K562 (cell line): ENCODE data around the gene ANKMY1. TPM values are rescaled to one million over a fixed set of nuclear protein-coding genes. Genes with fewer than 3 reads are reported as not detected.

Experiments
- ATF1 ChIP-seq, 2 experiments: fragments of 450-650 bp in 1 of 2; IDR thresholded peaks; 2 replicates each; pipeline ENCODE4 v1.6.1; 2016; ENCODE audit warnings: missing compliant biosample characterization in 1 of 2, missing genetic modification characterization in 1 of 2
- EP300 ChIP-seq: IDR thresholded peaks from 2 replicates; pipeline ENCODE4 v1.6.1; 2012; ENCODE audit warnings: low read length, improper control_type of control experiment
- L3MBTL2 ChIP-seq: fragments of 450-650 bp; IDR thresholded peaks from 2 replicates; pipeline ENCODE4 v1.6.1; 2016; ENCODE audit warnings: mild to moderate bottlenecking, moderate library complexity
- SMARCB1 ChIP-seq: IDR thresholded peaks from 2 replicates; pipeline ENCODE4 v1.6.1; 2011; ENCODE audit warnings: improper control_type of control experiment, low read depth; ENCODE audit not compliant: insufficient read length
- STAT5A ChIP-seq: IDR thresholded peaks from 2 replicates; pipeline ENCODE4 v1.6.1; 2012; ENCODE audit warnings: low read length, inconsistent platforms, borderline replicate concordance
- TGIF2 ChIP-seq: sonication (generic); formaldehyde crosslinking; IDR thresholded peaks from 2 replicates; pipeline ENCODE4 v1.8.1; 2022; ENCODE audit warnings: mild to moderate bottlenecking, missing genetic modification reagents, moderate library complexity
- YY1 ChIP-seq, 3 experiments: IDR thresholded peaks; 2 replicates each; pipeline ENCODE4 v1.6.1; 2011; ENCODE audit warnings: low read length in 2 of 3, mild to moderate bottlenecking in 2 of 3, moderate library complexity in 2 of 3, borderline replicate concordance in 1 of 3, control low read depth in 1 of 3, low read depth in 1 of 3; ENCODE audit not compliant: insufficient read depth in 3 of 3, insufficient replicate concordance in 2 of 3, control insufficient read depth in 1 of 3, insufficient read length in 1 of 3; ENCODE audit errors: extremely low read depth in 1 of 3
- polyA plus RNA-seq, 8 experiments: library from polyadenylated mRNA; depleted of rRNA in 4 of 8; stranded (reverse) in 5 of 8; unstranded in 3 of 8; fragments of >200 nt; fragmentation: Nextera tagmentation in 2 of 8; fragmentation: Illumina TruSeq in 1 of 8; extraction: Ambion mirVana in 2 of 8; extraction: Trizol in 1 of 8; gene quantifications; 2 replicates each; pipeline versions ENCODE4 v1.2.1 to v1.2.3, GENCODE V29; 2011 to 2014; ENCODE audit warnings: inconsistent platforms in 1 of 8, missing spikeins in 1 of 8
- total RNA-seq, 7 experiments: library from RNA; depleted of rRNA in 6 of 7; stranded (reverse); fragments of >200 nt in 6 of 7; fragmentation: Illumina TruSeq in 2 of 7; extraction: Trizol in 2 of 7; gene quantifications; 2 replicates each; pipeline versions ENCODE4 v1.2.1 to v1.2.3, GENCODE V29; 2011 to 2021; ENCODE audit warnings: low replicate concordance in 1 of 7
- TF ChIP-seq, protein P1 (sequence below), 2 experiments: fragments of 450-650 bp in 1 of 2; sonication (generic) in 1 of 2; formaldehyde crosslinking; conservative IDR thresholded peaks; 2 replicates each; pipeline versions ENCODE4 v1.4.0 to v1.8.1; 2020 to 2022; ENCODE audit warnings: mild to moderate bottlenecking in 1 of 2, missing genetic modification reagents in 1 of 2
- TF ChIP-seq, protein P2 (sequence below): fragments of 450-650 bp; formaldehyde crosslinking; IDR thresholded peaks from 2 replicates; pipeline ENCODE4 v1.4.0; 2020; ENCODE audit warnings: mild to moderate bottlenecking, moderate library complexity
- TF ChIP-seq, protein P3 (sequence below): fragments of 250-450 bp; sonication (Bioruptor Pico); IDR thresholded peaks from 2 replicates; pipeline ENCODE4 v1.8.0; 2021; ENCODE audit warnings: moderate library complexity, mild to moderate bottlenecking, inconsistent platforms

The ANKMY1 gene
- total and polyA plus RNA-seq, 9 of the 15 experiments (the other 6 are each of a cell fraction or from before 2014, with no cell fraction given) = 0.75 to 15.1 (median 11.7) TPM

DNA sequence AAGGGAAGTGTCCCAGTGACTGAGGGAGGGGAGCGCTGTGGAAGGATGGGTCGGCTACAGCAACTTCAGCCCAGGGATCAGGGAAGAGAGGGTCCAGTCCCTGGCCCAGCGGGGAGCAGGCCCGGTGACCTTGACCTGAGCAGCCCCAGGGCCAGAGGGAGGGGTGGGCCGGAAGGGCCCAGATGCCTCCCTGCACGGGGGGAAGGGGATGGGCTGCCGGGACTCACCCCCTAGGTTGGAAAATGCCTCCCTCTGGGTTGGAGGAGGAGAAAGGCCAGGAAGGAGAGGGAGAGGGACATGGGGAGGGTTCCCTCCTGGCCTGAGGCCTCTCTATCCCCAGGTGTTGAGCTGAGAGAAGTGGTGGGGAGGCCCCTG is 102.5 kb downstream of the ANKMY1 start (continued):
- TF ChIP-seq, protein P1, sequence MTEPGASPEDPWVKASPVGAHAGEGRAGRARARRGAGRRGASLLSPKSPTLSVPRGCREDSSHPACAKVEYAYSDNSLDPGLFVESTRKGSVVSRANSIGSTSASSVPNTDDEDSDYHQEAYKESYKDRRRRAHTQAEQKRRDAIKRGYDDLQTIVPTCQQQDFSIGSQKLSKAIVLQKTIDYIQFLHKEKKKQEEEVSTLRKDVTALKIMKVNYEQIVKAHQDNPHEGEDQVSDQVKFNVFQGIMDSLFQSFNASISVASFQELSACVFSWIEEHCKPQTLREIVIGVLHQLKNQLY (CRISPR knock-in tag; conservative IDR thresholded peaks at IDR 0.05) = no peak
- TF ChIP-seq EP300 (no peak), ATF1 (CRISPR knock-in tag; IDR thresholded peaks at IDR 0.05) (no peak), ATF1 (tag; IDR thresholded peaks at IDR 0.05) (no peak), SMARCB1 (no peak), TGIF2 (CRISPR knock-in tag) (no peak), L3MBTL2 (no peak), YY1 (IDR thresholded peaks at IDR 0.05; ENCODE audit: borderline replicate concordance in 1 of 3, control insufficient read depth in 1 of 3, extremely low read depth in 1 of 3, insufficient read depth in 3 of 3, insufficient read length in 1 of 3, insufficient replicate concordance in 2 of 3, low read depth in 1 of 3, low read length in 2 of 3) (no peak), STAT5A (no peak)
- TF ChIP-seq, protein P2, sequence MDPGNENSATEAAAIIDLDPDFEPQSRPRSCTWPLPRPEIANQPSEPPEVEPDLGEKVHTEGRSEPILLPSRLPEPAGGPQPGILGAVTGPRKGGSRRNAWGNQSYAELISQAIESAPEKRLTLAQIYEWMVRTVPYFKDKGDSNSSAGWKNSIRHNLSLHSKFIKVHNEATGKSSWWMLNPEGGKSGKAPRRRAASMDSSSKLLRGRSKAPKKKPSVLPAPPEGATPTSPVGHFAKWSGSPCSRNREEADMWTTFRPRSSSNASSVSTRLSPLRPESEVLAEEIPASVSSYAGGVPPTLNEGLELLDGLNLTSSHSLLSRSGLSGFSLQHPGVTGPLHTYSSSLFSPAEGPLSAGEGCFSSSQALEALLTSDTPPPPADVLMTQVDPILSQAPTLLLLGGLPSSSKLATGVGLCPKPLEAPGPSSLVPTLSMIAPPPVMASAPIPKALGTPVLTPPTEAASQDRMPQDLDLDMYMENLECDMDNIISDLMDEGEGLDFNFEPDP (CRISPR knock-in tag) = no peak
- TF ChIP-seq, protein P3, sequence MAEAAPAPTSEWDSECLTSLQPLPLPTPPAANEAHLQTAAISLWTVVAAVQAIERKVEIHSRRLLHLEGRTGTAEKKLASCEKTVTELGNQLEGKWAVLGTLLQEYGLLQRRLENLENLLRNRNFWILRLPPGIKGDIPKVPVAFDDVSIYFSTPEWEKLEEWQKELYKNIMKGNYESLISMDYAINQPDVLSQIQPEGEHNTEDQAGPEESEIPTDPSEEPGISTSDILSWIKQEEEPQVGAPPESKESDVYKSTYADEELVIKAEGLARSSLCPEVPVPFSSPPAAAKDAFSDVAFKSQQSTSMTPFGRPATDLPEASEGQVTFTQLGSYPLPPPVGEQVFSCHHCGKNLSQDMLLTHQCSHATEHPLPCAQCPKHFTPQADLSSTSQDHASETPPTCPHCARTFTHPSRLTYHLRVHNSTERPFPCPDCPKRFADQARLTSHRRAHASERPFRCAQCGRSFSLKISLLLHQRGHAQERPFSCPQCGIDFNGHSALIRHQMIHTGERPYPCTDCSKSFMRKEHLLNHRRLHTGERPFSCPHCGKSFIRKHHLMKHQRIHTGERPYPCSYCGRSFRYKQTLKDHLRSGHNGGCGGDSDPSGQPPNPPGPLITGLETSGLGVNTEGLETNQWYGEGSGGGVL (CRISPR knock-in tag) = no peak
- TF ChIP-seq, all 486 proteins: peak for 0
